T47D (cell line): ENCODE data around the gene UNK.
A peak's percentile ranks its signal among the peaks of the same experiment; 100 is the strongest.

Experiments
- DNase-seq, 2 experiments: peaks; one replicate each; pipeline versions ENCODE4 v3.0.0 to v3.0.0-alpha.2; 2011 to 2012; ENCODE audit warnings: low read depth in 1 of 2, low spot score in 1 of 2
- JUND ChIP-seq: IDR thresholded peaks from 2 replicates; pipeline ENCODE4 v1.6.1; 2012; ENCODE audit warnings: low read depth
- in situ Hi-C: cut with HindIII; loops from 2 replicates; pipeline ENCODE4 v1.10.0; 2016; ENCODE audit warnings: low sequenced_read_pairs, low pct_unique_long_range_greater_than_20kb

Gene UNK

GRCh38 chr17:75872434-75873351 is 88.1 kb downstream of the UNK start:
- no peak for TF ChIP-seq JUND
- in situ Hi-C loops, result no loop called here
- DNase-seq, result peak; percentile 61 to 77

- in situ Hi-C loops, result no loop called here
- DNase-seq, result no peak
- TF ChIP-seq JUND, result no peak
Observed at GRCh38 chr17:75873587-75874322, 89.1 kb downstream of the UNK start.

GRCh38 chr17:75874323-75875181 is 89.9 kb downstream of the UNK start:
- no peak for DNase-seq
- in situ Hi-C loops, result no loop called here
- TF ChIP-seq JUND, result no peak
